NCI-H345 (cell line): ENCODE measurements around the gene ATP6V1G2.
"Not testable (repeated sequence)": the region's sequence is repeated elsewhere in the genome, so short reads cannot be mapped to it uniquely, and the experiment has no call there.

Source experiments
- DNase-seq: peaks from one replicate; lab custom pipeline; 2025; lab: John Stamatoyannopoulos, UW

The ATP6V1G2 gene

GRCh38 chr6:31546339-31546957 is at the start of gene ATP6V1G2:
Gene ATP6V1G2 (minus strand): TSS chr6:31546608. CDS start chr6:31546559, 49 bp downstream.
- peak; percentile 96 for DNase-seq

- no peak for DNase-seq
Observed at GRCh38 chr6:31592396-31592771, 46.0 kb upstream of the ATP6V1G2 start.

GRCh38 chr6:31590691-31591090 is 44.3 kb upstream of the ATP6V1G2 start:
- not testable (repeated sequence) for DNase-seq

DNA sequence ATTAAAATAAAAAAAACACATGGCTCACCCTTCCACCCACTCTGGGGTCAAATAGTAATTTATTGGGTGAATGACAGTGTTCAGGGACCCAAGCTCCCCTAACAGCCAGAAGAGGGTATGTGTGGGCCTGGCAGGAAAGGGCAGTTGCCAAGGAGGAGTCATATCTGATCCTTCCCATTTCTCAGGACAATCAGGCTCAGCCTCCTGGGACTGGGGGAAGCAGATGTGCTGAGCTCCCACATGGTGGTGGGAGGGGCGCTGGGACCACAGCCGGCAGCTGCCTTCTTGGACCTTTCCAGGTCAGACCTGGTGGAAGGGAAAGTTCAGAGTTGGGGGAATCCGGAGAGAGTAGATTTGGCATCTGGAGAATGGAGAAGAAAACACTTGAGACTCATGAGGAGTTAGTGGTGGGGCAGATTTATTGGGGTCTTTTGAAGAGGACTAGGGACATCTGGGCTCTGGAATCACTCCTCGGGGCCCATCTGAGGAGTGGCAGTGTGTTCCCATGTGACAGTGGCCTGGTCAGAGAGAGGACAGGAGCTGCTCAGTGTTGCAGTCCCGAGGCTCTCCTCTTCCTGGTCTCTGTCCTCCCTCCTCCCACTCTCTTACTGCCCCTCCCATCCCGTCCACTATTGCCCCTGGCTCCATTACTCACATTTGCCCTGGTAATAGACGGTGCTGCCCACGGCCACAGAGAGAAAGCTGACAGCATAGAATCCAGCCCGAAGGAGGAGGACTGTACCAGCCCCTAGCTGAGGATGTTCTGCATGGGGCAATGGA is 42.7 kb upstream of the ATP6V1G2 start:
- no peak for DNase-seq

DNA sequence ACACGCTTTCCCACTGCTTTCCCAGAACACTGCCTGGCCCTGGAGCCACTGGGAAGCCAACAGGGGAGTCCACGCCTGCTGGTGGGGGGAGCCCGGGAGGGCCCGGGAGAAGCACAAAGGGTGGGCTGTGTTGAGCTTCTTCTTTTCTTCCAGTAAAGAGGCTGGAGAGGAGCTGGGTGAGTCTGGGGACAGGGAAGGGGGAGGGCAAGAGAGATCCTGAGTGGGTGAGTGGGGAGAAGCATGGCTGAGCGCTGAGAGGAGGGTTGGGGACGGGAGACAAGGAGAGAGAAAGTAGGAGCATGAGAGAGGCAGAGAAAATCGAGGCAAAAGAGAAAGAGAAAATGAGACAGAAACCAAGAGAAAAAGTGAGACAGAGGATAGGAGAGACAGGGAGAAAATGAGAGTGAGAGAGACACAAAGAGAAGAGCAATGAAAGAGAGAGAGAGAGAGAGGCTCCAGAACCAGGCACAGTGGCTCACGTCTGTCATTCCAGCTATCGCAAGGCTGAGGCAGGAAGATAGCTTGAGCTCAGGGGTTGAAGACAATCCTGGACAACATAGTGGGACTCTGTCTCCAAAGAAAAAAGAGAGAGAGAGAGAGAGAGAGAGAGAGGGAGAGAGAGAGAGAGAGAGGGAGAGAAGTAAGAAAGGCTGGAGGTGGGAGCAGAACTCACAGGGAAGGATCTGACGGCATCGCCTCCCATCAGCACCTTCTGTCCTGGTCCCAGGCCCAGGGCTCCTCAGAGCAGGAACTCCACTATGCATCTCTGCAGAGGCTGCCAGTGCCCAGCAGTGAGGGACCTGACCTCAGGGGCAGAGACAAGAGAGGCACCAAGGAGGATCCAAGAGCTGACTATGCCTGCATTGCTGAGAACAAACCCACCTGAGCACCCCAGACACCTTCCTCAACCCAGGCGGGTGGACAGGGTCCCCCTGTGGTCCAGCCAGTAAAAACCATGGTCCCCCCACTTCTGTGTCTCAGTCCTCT is 41.7 kb upstream of the ATP6V1G2 start:
- no peak for DNase-seq

GRCh38 chr6:31586599-31587281 is 40.3 kb upstream of the ATP6V1G2 start:
- no peak for DNase-seq

DNA sequence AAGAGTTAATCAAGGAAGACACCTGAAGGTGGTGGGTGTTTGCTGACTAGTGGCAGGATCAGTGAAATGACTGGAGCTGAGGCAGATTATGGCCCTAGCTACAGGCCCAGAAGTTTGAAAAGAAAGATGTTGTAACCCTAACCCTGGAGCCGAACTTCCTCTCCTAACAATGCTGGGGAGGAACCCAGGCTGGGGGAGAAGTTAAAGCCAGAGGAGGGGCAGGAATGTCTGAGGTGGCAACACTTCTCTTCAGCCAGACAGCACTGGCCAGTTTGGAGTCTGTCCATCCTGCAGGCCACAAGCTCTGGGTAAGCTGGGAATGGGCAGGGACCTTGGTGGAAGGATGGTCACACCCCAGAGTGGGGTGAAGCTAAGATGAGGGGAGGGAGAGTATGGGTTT is 39.6 kb upstream of the ATP6V1G2 start, which contains the start of gene LST1:
Gene LST1, plus strand, starts transcription at position 270 of the 400 bp plus-strand sequence. CDS start 1,023 bp downstream, outside the sequence.
- DNase-seq = no peak

- no peak for DNase-seq
Observed at GRCh38 chr6:31585491-31585890, 39.1 kb upstream of the ATP6V1G2 start.

GRCh38 chr6:31582230-31582643 is 35.8 kb upstream of the ATP6V1G2 start, which contains the start of gene LTB:
Gene LTB (minus strand): TSS chr6:31582424. CDS start chr6:31582417, 7 bp downstream.
- DNase-seq = no peak

- DNase-seq = no peak
Observed at GRCh38 chr6:31581434-31582229, 35.2 kb upstream of the ATP6V1G2 start.

GRCh38 chr6:31580807-31581433 is 34.5 kb upstream of the ATP6V1G2 start:
- peak; percentile 71 for DNase-seq

DNA sequence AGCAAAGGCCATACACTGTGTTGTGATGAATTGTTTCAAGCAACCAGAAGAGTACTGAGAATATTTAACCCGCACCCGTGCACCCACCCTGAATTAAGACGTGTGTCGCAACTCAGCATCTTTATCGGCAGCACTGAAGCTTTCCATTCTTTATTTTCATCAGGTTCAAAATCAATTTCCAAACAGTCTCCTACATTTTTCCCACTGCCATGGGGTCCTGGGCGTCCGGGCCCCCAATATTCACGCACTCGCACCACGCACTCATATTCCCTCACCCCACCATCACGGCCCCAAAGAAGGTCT is 34.0 kb upstream of the ATP6V1G2 start:
- no peak for DNase-seq

- no peak for DNase-seq
Observed at GRCh38 chr6:31579546-31580437, 33.4 kb upstream of the ATP6V1G2 start.

DNA sequence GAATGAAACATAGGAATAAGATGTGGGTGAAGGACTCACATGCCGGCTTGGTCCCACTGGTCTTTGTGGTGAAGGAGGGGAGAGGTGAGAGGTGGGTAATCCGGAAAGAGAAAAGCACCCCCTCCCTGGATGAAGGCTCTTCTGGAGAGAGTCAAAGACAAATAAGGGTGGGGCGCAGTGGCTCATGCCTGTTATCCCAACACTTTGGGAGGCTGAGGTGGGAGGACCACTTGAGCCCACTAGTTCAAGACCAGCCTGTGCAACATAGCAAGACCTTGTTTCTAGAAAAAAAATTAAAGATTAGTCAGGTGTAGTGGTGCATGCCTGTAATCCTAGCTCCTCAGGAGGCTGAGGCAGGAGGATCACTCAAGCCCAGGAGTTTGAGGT is 32.7 kb upstream of the ATP6V1G2 start:
- no peak for DNase-seq

- DNase-seq = no peak
Observed at GRCh38 chr6:31578184-31579118, 32.0 kb upstream of the ATP6V1G2 start.

DNA sequence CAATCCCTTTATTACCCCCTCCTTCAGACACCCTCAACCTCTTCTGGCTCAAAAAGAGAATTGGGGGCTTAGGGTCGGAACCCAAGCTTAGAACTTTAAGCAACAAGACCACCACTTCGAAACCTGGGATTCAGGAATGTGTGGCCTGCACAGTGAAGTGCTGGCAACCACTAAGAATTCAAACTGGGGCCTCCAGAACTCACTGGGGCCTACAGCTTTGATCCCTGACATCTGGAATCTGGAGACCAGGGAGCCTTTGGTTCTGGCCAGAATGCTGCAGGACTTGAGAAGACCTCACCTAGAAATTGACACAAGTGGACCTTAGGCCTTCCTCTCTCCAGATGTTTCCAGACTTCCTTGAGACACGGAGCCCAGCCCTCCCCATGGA is 31.2 kb upstream of the ATP6V1G2 start:
- DNase-seq = no peak

- no peak for DNase-seq
Observed at GRCh38 chr6:31576897-31577578, 30.6 kb upstream of the ATP6V1G2 start.
